Osteocyte (in vitro differentiated cells): ENCODE measurements around the gene MSH6. TPM values are rescaled to one million over a fixed set of nuclear protein-coding genes. Genes with fewer than 3 reads are reported as not detected.

Experiments used
- DNase-seq: peaks from one replicate; pipeline ENCODE4 v3.0.0; 2021; ENCODE audit warnings: mixed read lengths; ENCODE audit not compliant: unreplicated experiment; ENCODE audit errors: extremely low spot score
- H3K27ac Mint-ChIP-seq: one replicate; pipeline ENCODE4 v1.8.0; 2021; ENCODE audit warnings: mild to moderate bottlenecking, mixed read lengths; ENCODE audit not compliant: unreplicated experiment
- H3K27me3 Mint-ChIP-seq: one replicate; pipeline ENCODE4 v1.8.0; 2021; ENCODE audit warnings: mixed read lengths; ENCODE audit not compliant: unreplicated experiment
- H3K36me3 Mint-ChIP-seq: one replicate; pipeline ENCODE4 v1.8.0; 2021; ENCODE audit warnings: mixed read lengths; ENCODE audit not compliant: unreplicated experiment
- H3K4me1 Mint-ChIP-seq: one replicate; pipeline ENCODE4 v1.8.0; 2021; ENCODE audit warnings: mixed read lengths; ENCODE audit not compliant: unreplicated experiment
- H3K4me3 Mint-ChIP-seq: one replicate; pipeline ENCODE4 v1.8.0; 2021; ENCODE audit warnings: mild to moderate bottlenecking, moderate library complexity, mixed read lengths; ENCODE audit not compliant: unreplicated experiment
- H3K9me3 Mint-ChIP-seq: one replicate; pipeline ENCODE4 v1.8.0; 2021; ENCODE audit warnings: mixed read lengths; ENCODE audit not compliant: unreplicated experiment
- total RNA-seq: library from RNA; stranded (reverse); gene quantifications from 2 replicates; pipeline ENCODE4 v1.2.1, GENCODE V29; 2021
- TF ChIP-seq, protein P1 (sequence below): fragments of 200-600 bp; sonication (generic); IDR thresholded peaks from 2 replicates; pipeline ENCODE4 v1.5.0; 2021; ENCODE audit warnings: antibody characterized with exemption, mild to moderate bottlenecking, moderate library complexity

Gene MSH6
- total RNA-seq, 1 donor from 2014 or later, result 55.8 TPM

DNA sequence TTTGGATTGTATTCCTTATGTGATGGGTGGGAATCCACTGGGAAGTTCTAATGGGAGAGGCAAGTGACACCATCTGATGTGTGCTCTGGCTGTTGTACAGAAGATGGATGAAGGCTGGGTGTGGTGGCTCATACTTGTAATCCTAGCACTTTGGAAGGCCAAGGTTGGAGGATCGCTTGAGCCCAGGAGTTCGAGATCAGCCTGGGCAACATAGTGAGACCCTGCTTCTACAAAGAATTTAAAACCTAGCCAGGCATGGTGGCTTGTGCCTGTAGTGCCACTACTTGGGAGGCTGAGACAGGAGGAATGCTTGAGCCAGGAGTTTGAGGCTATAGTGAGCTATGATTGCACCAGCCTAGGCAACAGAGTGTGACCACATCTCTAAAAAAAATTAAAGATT is 10.6 kb upstream of the MSH6 start:
- no peak overlapping the region for H3K27ac Mint-ChIP-seq
- H3K4me3 Mint-ChIP-seq, result no peak overlapping the region
- H3K36me3 Mint-ChIP-seq, result no peaks in the 10 kb centered on the region
- TF ChIP-seq, protein P1, sequence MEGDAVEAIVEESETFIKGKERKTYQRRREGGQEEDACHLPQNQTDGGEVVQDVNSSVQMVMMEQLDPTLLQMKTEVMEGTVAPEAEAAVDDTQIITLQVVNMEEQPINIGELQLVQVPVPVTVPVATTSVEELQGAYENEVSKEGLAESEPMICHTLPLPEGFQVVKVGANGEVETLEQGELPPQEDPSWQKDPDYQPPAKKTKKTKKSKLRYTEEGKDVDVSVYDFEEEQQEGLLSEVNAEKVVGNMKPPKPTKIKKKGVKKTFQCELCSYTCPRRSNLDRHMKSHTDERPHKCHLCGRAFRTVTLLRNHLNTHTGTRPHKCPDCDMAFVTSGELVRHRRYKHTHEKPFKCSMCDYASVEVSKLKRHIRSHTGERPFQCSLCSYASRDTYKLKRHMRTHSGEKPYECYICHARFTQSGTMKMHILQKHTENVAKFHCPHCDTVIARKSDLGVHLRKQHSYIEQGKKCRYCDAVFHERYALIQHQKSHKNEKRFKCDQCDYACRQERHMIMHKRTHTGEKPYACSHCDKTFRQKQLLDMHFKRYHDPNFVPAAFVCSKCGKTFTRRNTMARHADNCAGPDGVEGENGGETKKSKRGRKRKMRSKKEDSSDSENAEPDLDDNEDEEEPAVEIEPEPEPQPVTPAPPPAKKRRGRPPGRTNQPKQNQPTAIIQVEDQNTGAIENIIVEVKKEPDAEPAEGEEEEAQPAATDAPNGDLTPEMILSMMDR, result no peak
- no peaks in the 10 kb centered on the region for H3K27me3 Mint-ChIP-seq
- peaks cover 5% of the 10 kb centered on the region for H3K9me3 Mint-ChIP-seq
- peaks cover 4% of the 10 kb centered on the region for H3K4me1 Mint-ChIP-seq
- no peak for DNase-seq

DNA sequence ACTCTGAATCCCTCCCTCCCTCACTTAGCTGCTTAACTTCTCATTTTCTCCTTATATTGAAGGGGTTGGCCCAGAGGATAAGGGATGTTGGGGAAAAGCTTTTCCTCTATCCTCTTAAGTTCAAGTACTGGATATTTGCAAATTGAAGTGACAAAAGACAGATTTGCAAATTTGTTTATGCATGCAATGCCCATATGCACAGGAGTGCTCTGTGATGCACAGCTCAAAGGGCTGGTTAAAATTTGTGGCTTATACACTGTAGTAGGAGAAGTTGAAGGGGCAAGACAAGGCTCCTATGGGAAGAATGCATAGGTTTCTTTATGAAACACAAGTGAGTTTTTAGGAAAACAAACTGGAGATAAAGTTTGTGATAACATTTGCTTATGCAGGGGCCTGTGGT is 8.4 kb upstream of the MSH6 start:
- Mint-ChIP-seq H3K36me3 (no peaks in the 10 kb centered on the region), H3K27me3 (no peaks in the 10 kb centered on the region), H3K4me1 (peaks cover 2% of the 10 kb centered on the region), H3K27ac (no peak overlapping the region), H3K9me3 (peaks cover 5% of the 10 kb centered on the region), H3K4me3 (no peak overlapping the region)
- TF ChIP-seq, protein P1, result no peak
- no peak for DNase-seq

DNA sequence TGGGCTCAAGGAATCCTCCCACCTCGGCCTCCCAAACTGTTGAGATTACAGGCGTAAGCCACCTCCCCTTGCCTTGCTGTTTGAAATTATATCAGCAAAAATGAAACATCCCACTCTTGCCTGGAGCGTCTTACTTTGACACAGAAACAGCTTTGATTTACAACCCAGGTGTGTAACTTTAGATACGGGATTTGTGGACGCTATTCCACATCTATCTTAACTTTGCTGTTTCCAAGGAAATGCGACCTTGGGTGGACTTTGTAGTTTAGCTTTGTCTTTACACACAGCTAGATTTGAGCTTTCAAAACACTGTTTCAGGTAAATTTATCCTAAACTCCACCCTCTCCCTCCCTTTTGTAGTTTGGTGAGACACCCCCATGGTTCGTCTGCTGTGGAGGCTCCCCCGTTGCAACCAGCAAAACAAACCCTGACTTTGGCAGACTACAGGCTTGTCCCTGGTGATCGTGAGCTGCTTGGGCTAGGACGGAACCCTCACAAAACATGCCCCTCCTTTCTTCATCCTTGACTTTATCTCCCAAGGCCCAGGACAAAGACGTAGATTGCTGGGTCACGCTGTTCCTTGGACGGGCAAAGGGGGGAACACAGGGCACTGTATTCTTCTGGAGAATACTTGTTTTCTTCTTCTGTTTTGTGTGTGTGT is 5.5 kb upstream of the MSH6 start:
- DNase-seq, result no peak
- no peaks in the 10 kb centered on the region for H3K9me3 Mint-ChIP-seq
- TF ChIP-seq, protein P1, result no peak
- no peaks in the 10 kb centered on the region for H3K27me3 Mint-ChIP-seq
- H3K27ac Mint-ChIP-seq, result no peak overlapping the region
- no peaks in the 10 kb centered on the region for H3K36me3 Mint-ChIP-seq
- no peaks in the 10 kb centered on the region for H3K4me1 Mint-ChIP-seq
- no peak overlapping the region for H3K4me3 Mint-ChIP-seq

DNA sequence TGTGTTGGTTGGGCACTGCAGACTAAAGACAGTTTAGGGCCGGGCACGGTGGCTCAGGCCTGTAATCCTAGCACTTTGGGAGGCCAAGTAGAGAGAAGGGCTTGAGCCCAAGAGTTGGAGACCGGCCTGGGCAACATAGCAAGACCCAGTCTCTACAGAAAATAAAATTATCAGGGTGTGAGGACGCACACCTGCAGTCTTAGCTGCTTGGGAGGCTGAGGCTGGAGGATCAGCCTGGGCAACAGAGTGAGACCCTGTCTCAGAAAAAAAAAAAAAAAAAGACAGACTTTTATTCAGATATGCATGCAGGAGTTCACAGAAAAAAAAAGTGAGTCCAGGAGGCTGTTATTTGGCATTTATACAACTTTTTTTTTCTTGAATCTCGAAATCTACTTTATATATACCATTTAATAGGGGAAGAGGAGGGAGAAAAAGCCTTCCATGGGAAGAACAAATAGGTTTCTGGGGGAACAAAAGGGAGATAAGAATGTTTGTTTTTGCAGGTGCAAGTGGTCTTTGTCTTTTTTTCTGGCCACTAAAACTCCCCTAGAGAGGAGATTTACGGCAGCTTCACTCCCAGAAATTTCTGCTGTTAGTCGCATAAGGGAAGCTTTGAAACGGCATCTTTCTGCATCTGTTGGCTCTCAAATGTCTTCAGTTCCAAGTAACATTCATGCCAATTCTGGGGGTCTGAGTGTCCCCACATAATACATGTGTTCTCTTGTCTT is 4.1 kb upstream of the MSH6 start:
- H3K4me3 Mint-ChIP-seq, result no peak overlapping the region
- H3K27me3 Mint-ChIP-seq, result no peaks in the 10 kb centered on the region
- no peaks in the 10 kb centered on the region for H3K36me3 Mint-ChIP-seq
- no peak for DNase-seq
- no peaks in the 10 kb centered on the region for H3K9me3 Mint-ChIP-seq
- TF ChIP-seq, protein P1, result no peak
- no peaks in the 10 kb centered on the region for H3K4me1 Mint-ChIP-seq
- no peak overlapping the region for H3K27ac Mint-ChIP-seq

DNA sequence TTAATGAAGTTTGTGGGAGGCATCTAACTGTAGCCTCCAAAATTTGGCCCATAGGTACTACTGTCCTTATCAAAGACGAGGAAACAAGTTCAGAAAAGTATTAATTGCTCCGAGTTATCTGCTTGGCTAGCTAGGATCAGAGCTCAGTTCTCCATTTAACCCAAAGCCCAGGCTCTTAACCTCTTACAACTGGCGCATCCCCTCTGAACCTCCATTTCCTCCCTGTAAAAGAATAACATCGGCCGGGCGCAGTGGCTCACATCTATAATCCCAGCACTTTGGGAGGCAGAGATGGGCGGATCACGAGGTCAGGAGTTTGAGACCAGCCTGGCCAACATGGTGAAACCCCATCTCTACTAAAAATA is 3.5 kb upstream of the MSH6 start:
- no peak for DNase-seq
- Mint-ChIP-seq H3K9me3 (no peaks in the 10 kb centered on the region), H3K4me3 (no peak overlapping the region), H3K27me3 (no peaks in the 10 kb centered on the region), H3K4me1 (no peaks in the 10 kb centered on the region), H3K36me3 (no peaks in the 10 kb centered on the region), H3K27ac (no peak overlapping the region)
- TF ChIP-seq, protein P1, result no peak
